NCI-H2029 treated with DMSO at 0.1 percent for 48 hours (cell line): Measurements from ENCODE around the gene OGFR.

Experiments
- DNase-seq: peaks from one replicate; lab custom pipeline; 2025; lab: John Stamatoyannopoulos, UW

OGFR gene

GRCh38 chr20:62860391-62860923, 55.8 kb downstream of the OGFR start:
- DNase-seq: no peak

- DNase-seq: no peak
Observed at GRCh38 chr20:62860924-62861691, 56.5 kb downstream of the OGFR start.

GRCh38 chr20:62861726-62862336, 57.2 kb downstream of the OGFR start, which contains the start of gene TCFL5:
Gene TCFL5, minus strand, starts transcription at chr20:62861822. Its CDS starts 152 bp downstream, at chr20:62861670.
- DNase-seq: peak; percentile 36
